Skeletal muscle cell (primary cell): Measurements from ENCODE around the gene RBP5.
A peak's percentile ranks its signal among the peaks of the same experiment; 100 is the strongest.

Source experiments
- DNase-seq: peaks from one replicate; pipeline ENCODE4 v3.0.0-alpha.2; 2010; ENCODE audit warnings: low read depth
- H3K4me3 ChIP-seq: 2 replicates; pipeline ENCODE4 v1.5.1; 2011; ENCODE audit warnings: low read depth, mild to moderate bottlenecking, control low read depth, low read length, moderate library complexity

The RBP5 gene

DNA sequence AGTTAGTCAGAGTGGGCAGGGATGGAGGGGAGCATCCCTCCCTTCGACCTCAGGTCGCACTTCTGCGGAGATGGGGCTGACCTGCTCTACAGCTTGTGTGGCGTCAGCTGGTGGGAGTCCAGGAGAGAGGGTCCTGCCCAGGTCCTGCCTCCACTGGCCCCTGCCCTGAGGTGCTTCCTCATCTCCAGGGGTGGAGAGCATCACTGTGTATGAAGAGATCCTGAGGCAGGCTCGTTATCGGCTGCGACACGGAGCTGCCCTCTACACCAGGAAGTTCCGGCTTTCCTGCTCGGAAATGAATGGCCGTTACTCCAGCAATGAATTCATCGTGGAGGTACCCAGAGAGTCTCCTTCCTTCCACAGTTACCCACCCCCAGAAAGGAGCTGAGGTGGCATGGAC, 21.7 kb upstream of the RBP5 start:
- H3K4me3 ChIP-seq: no peak overlapping the region
- DNase-seq: no peak

DNA sequence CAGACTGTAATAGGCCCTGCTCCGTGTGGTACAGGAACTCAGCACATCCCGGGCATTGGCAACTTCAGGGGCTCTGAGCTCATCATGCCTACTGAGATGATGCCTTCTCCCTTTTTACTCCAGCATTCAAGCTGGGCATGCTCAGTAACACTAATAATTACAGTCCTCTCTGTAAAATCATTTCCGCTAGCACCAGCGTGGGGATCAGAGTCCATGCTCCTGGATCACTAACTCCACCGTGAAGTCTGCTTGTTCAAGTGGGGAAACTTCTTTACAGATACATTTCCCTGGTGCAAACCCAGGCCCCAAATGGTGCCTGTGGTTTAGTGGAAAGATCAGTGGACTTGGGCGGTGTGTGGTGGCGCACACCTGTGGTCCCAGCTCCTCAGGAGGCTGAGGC, 18.2 kb upstream of the RBP5 start:
- no peak for DNase-seq
- H3K4me3 ChIP-seq: no peak overlapping the region

DNA sequence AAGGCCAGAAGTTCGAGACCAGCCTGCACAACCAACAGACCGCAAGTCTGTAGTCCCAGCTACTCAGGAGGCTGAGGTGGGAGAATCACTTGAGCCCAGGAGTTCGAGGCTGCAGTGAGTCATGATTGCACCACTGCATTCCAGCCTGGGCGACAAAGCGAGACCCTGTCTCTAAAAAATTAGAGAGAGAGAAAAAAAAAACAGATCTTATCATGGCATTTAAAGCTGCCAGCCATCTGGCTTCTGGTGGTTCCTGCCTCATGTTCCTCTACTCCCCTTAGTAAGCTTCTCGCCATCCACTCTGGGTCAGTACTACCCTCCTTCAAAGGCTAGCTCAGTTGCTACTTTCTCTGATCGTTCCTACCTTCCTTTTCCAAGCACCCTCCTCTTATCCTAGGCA, 17.5 kb upstream of the RBP5 start:
- DNase-seq: no peak

GRCh38 chr12:7145671-7146070, 17.0 kb upstream of the RBP5 start:
- H3K4me3 ChIP-seq: no peak overlapping the region
- DNase-seq: no peak

More for the DNA sequence above, 17.5 kb upstream of the RBP5 start:
- H3K4me3 ChIP-seq: no peak overlapping the region

- no peak overlapping the region for H3K4me3 ChIP-seq
- DNase-seq: no peak
Measured at GRCh38 chr12:7144414-7145120, 15.9 kb upstream of the RBP5 start.

DNA sequence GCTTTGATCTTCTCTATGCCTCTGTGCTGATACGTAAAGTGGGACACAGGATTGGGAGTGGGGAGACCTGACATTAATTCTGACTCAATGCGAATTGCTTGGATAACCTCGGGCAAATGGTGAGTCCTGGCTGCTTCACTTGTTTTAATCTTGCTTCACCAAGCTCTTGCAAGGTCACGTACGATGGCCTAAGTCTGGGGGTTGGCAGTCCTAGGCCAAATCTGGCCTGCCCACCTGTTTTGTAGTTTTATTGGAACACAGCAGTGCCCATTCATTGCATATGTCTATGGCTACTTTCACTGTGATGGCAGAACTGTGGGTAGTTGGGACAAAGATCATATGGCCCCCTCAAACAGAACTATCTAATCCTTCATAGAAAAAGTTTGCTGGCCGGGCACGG, 14.9 kb upstream of the RBP5 start:
- DNase-seq: no peak
- no peak overlapping the region for H3K4me3 ChIP-seq

GRCh38 chr12:7142809-7143465, 14.2 kb upstream of the RBP5 start:
- DNase-seq: no peak
- no peak overlapping the region for H3K4me3 ChIP-seq

DNA sequence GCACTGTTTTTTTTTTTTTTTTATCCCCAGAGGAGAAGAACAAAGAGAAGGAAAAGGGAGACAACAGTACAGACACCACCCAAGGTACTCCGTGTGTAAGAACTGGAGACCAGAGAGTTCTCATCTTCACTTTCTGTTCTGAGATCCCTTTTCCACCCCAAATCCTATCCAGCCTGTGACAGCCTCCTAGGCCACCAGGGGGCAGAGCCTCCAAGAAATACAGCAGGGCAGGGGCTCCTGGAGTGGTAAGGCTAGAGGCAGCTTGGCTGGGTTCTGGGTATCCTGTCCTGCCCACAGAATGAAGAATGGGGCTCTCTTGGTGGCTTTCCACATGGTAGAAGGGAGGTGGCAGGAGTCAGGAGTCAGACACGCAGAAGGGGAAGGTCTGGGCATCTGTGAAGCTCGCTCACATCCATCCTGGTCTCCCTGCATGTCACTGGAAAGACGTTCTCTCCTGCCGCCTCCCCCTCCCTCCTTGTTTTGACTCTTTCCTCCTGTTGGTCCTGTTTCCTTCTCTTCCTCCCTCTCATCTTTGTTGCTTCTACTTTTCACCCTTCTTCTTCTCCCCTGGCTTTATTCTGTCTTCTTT, 13.5 kb upstream of the RBP5 start:
- no peak overlapping the region for H3K4me3 ChIP-seq
- no peak for DNase-seq

- no peak for DNase-seq
Measured at GRCh38 chr12:7141351-7142005, 12.8 kb upstream of the RBP5 start.

DNA sequence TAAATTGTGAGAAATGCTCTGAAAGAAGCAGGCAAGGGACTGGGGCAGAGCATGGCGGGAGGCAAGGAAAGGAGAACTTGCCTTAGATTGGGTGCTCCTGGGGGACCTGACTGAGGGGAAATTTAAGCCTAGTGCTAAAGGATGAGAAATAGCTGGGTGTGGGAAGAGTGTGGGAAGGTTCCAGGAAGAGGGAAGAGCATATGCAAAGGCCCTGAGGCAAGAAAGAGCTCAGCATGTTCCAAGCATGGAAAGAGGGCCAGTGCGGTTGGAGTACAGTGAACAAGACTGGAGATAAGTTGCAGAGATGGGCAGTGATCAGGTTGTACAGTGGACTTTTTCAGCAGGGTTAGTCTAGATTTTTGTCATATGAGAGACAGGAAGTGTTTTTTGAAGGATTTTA, 10.5 kb upstream of the RBP5 start:
- no peak overlapping the region for H3K4me3 ChIP-seq
- no peak for DNase-seq

More at GRCh38 chr12:7141351-7142005, 12.8 kb upstream of the RBP5 start:
- H3K4me3 ChIP-seq: no peak overlapping the region

DNA sequence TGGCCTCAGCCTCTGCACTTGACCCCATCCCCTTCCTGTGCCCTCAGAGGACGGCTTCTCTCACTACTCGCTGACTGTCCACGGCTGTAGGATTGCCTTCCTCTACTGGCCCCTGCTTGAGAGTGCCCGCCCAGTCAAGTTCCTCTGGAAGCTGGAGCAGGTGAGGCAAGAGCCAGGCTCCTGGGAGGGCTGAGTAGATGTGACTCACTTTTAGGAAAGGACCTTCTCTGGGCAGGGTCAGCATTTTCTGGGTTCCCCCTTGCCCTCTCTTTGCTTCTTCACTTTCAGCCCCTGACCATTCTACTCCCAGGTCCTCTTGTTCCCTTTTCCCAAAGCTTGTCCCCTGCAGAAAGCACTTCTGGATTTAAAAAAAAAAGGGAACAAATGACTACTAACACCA, 9.2 kb upstream of the RBP5 start:
- no peak overlapping the region for H3K4me3 ChIP-seq
- no peak for DNase-seq

- H3K4me3 ChIP-seq: no peak overlapping the region
- no peak for DNase-seq
Measured at GRCh38 chr12:7136676-7137075, 8.0 kb upstream of the RBP5 start.

DNA sequence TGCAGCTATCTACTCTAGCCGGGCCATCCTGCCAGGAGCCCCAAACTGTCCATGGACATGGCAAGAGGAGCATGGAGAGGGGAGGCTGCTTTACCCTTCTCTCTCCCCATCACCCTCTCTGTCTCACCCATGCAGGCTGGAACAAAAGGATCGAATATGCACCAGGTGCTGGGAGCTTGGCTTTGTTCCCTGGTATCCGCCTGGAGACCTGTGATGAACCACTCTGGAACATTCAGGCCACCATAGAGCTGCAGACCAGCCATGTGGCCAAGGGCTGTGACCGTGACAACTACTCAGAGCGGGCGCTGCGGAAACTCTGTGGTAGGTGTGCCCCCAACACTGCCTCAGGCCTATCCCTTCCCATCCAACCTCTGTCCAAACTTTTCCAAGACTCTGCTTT, 7.4 kb upstream of the RBP5 start:
- no peak for DNase-seq
- H3K4me3 ChIP-seq: no peak overlapping the region

DNA sequence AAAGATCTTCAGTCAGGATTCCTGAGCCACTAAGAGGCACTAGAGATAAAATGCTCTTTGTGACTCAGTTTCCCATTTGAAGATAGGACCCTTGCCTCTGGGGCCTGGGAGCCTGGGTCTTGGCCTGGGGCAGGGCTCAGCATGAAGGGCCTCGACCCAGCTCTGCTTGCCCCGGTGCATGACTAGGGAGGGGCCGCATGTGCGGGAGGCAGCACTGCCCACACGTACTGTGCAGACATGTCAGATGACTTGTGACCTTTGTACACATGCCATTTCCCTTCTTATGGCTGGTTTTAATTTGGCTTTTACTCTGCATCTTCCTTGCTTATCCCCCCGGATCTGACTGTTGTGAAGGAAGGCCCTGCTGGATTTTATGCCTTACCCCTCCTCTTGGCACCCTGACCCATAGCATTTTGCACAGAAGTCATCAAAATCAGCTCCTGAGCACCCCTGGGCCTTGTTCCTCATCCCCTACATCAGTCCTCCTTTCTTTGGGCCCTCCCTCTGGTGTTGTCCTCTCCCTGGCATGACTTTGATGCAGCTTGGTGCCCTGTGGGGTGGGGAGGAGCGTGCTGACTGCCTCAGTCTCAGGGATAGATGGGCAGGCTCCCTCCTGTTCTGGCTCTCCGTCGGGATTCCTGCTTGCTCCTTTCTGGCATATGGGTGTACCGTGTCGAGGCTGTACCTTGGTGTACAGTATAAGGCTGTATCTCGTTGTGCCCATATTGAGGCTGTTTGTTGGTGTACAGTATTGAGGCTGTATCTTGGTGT, 5.9 kb upstream of the RBP5 start:
- no peak for DNase-seq
- H3K4me3 ChIP-seq: no peak overlapping the region

DNA sequence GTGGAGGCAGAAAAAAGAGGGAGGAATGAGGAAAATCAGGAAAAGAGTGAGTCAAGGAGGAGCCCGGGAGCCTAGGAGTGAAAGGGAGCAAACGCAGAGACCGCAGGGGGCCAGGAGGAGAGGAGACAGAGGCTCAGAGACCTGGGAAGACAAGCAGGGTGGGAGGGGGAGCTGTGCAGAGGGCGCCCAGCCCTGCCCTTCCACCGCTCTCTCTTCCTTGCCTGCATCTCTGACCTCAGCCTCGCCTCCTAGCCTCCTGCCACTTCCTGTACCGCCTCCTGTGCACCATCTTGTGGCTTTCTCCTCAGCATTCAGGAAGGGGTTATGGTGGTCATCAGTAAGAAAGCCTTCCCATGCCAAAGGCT, 2.8 kb upstream of the RBP5 start:
- no peak overlapping the region for H3K4me3 ChIP-seq
- DNase-seq: no peak

GRCh38 chr12:7130701-7131501, 2.2 kb upstream of the RBP5 start:
- peak overlapping the region; percentile 64 for H3K4me3 ChIP-seq
- no peak for DNase-seq

DNA sequence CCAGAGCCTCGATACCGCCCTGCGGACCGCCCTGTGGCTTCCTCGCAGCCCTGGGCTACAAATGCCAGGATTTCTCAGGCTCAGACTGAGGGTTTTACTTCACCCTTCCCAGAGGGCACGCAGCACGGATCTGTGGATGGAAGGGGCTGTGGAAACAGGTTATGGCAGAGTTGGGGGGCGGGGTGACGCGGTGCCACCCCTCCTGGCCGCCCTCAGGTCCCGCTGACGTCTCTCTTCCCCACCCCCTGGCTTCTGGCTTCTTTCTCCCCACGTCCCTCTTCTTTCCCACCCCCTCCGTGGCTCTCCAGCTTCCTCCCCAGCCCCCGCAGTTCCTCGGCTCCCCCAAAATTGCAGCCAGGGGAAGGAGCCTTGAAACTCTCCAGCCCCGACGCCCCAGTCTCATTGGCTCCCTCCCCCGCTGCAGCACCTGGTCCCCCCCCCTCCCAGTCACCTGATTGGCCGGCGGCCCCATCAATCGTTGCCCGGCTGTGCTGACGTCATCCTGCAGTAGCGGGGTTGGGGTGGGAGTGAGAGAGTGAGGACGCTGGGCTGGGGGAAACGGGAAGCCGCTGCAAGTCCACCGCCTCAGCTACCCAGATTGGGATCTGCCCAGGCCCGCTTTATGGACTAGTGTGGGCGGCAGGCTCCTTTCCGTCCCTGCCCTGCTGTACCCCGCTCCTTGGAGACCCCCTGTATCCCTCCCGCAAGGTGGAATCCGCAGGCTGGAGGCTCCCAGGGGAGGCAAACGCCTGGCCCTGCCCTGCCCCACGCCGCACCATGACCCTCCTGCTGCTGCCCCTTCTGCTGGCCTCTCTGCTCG, 1.4 kb upstream of the RBP5 start, which contains the start of gene CLSTN3:
CLSTN3 (plus strand) TSS at position 500 of the 820 bp plus-strand sequence; CDS start at position 778, 278 bp downstream.
- H3K4me3 ChIP-seq: peak within 1 kb of the TSS; percentile 64
- no peak for DNase-seq

- DNase-seq: no peak
- peak overlapping the region; percentile 64 for H3K4me3 ChIP-seq
Measured at GRCh38 chr12:7129287-7129871, 690 bp upstream of the RBP5 start.
